GM18873 (cell line): ENCODE results near the gene DNAJC5.
"Not testable (repeated sequence)": the region's sequence is repeated elsewhere in the genome, so short reads cannot be mapped to it uniquely, and the experiment has no call there.

Experiments used
- ATAC-seq: cut with Tn5 transposase; IDR thresholded peaks from one replicate; pipeline ENCODE4 v1.9.1; 2021; ENCODE audit warnings: mild to moderate bottlenecking, moderate library complexity, moderate number of reproducible peaks; ENCODE audit not compliant: unreplicated experiment, low FRiP score

DNAJC5 gene

DNA sequence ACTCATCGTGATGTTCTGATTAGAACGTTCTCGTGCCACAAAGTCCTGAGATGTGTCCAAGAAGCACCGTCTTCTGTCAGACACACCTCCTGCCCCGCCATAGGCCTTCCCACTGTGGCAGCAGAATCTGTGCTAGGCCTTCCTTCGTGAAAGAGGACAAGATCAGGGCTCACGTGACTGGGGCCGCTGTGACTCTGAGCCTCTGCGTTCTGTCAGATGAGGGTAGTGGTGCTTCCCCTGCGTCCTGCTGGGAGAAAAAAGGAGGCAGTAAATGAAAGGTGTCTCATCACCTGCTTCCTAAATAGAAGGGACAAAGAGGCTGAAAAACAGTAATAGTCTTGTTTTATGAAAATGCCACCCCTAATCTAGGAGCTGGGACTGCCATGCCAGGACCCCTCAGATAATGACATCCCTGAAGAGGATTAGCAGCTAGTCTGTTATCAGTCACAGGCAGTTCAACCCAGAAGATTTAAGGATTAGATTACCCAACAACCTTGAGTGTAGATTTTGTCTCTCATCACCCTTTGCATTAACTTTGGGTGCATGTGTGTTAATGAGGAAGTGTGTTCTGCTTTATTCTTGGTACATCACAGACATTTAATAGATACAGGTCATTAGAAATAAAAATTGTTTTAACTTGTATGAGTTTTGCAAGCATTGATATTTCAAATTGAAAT is 4.1 kb downstream of the DNAJC5 start:
- no peak for ATAC-seq

DNA sequence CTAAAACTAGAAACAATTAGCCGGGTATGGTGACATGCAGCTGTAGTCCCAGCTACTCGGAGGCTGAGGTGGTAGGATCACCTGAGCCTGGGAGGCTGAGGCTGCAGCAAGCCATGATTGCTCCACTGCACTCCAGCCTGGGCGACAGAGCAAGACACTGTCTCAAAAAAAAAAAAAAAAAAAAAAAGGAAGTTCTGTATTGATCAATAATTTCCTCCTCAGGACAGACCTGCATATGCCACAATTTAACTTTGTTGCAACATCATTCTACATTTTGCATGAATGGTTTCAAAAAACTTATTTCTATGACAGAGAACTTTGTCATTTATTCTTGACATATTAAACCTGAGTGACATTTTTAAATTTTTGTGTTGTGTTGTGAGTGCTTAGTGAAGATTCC is 5.5 kb downstream of the DNAJC5 start:
- no peak for ATAC-seq

DNA sequence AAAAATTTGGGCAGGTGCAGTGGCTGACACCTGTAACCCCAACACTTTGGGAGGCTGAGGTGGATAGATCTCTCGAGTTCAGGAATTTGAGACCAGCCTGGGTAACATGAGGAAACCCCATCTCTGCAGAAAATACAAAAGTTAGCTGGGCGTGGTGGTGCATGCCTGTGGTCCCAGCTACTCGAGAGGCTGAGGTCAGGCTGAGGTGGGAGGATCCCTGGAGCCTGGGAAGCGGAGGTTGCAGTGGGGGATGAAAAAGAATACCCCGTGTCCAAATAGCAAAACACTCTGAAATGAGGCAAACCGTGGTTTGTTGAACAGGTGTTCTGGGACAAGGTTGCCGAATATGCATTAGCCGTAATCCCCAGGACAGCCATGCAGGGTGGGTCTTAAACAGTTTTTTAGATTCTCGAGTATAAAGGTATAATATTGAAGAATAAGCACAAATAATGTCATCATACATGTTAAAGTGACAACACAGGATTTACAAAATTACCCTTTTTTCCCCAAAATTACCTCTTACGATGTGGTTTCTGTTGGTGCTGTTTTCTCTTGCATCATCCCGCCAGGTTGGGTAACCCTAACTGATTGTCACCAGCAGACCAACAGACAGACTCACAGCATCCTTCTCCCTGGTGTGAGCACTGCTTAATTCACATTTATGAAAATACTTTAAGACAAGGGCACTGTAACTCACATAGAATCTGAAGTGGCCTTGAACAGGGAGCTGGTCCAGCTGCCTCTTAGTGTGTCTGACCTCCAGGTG is 9.1 kb downstream of the DNAJC5 start:
- ATAC-seq, result no peak

DNA sequence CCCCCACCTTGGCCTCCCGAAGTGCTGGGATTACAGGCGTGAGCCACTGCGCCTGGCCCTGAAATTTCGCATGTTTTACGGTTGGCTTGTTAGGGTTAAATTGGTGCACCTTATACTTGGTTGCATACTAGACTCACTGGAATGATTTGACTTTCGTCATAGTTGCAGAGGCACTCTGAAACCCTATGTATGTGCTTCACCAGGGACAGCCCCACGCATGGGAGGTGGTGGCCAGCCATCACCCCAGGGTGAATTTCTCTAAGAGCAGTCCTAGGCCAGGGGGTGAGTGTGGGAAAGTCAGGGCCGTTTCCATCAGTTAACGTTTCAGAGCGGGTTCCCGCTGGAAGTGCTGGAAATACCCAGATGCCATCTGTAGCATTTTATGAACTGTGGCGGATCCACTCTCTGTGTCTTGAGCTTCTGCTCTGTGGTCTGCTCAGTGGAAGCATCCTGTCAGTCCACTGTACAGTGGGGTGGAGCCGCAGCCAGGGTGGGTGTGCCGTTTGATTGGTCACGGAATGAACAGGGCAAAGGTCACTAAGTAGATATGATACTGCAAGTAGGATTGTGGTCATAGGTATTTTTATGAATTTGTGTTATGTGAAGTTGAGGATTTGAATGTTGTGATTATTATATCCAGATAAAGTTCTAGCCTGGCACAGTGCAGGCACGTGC is 13.2 kb downstream of the DNAJC5 start:
- no peak for ATAC-seq

DNA sequence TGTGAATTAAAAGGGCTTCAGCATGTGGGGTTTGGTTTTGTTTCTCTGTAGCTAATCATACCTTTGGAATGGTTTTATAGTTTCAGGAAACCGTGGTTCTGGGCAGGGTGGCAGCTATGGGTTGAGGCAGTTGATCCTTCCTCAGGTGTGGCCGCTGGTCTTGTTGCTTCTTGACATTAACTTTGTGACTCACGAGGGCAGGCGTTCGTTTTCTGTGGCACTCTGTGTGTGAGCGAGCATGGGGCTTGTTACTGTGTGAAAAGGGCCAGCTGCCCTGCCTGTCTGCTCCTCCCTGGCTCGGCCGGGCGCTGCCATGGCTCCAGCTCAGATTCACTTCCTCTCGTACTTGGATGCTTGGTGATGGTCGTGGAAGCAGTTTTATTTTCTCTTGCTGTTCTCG is 16.2 kb downstream of the DNAJC5 start:
- no peak for ATAC-seq

DNA sequence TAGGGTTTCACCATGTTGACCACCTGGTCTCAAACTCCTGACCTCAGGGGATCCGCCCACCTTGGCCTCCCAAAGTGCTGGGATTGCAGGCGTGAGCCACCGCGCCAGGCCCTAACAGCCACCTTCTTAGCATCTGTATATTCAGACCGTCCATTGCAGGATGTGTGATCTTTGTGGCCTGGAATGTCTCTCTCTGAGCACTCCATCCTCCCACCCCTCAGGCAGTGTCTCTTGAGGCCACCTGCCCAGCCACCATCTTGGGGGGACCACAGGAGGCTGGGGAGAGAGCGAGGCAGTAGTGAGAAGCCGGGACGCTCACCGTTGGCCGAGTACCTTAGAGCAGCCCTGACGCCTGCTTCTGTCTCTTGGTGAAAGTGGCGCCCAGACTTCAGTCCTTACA is 18.8 kb downstream of the DNAJC5 start:
- ATAC-seq, result no peak

DNA sequence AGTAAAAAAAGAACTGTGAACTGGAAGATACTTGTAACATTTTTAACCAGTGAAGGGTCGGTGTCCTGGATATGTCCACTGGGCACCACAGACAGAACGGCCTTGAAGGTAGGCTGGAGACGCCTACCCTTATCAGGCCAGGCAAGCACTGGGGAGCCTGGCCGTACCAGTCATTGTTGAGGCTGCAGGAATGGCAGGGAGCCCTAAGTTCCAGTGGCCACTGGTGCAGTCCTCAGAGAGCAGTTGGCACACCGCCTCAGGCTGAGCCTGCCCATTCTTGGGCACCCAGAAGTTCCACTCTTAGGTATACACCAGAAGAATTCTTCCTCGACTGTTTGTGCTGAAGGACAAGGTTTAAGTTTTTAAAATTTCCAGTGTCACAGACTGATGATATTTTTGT is 20.5 kb downstream of the DNAJC5 start:
- no peak for ATAC-seq

DNA sequence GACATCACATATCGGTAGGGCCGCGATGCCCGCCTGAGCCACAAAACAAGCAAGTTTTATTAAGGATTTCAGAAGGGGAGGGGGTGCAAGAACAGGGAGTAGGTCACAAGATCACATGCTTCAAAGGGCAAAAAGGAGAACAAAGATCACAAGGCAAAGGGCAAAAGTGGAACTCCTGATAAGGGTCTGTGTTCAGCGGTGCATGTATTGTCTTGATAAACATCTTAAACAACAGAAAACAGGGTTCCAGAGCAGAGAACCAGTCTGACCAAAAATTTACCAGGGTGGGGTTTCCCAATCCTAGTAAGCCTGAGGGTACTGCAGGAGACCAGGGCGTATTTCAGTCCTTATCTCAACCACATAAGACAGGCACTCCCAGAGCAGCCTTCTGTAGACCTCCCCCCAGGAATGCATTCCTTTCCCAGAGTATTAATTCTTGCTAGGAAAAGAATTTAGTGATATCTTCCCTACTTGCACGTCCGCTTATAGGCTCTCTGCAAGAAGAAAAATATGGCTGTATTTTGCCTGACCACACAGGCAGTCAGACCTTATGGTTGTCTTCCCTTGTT is 21.5 kb downstream of the DNAJC5 start:
- not testable (repeated sequence) for ATAC-seq

DNA sequence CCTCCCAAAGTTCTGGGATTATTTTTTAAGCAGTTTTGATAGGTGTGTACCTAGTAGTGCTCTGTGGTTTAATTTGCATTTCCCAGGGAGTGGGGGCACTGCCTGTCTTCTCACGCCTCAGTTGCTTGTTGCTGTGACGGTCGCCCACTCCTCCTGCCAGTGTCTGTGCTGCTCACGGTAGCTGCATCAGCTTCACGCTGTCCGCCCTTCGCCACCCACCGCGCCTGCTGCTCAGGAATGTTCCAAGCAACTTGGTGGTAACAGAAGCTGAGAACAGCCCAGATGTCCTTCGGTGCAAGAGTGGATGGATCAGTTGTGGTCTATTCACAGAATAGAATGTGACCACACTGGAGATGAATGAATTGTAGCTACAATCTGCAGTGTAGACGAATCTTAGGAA is 22.9 kb downstream of the DNAJC5 start:
- no peak for ATAC-seq

DNA sequence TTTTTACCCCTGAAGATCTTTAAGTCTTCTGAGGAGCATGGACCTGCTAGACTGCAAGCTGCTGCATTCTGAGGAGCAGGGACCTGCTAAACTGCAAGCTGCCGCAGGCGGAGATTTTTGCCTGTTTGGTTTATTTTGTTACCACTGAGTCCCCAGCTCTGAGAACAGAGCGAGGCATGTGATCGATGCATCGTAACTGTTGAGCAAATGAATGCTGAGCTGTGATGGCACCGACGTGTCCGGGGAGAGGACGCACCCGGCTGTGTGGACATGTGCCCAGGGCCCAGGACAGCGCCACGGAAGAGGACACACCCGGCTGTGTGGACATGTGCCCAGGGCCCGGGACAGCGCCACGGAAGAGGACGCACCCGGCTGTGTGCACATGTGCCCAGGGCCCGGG is 24.2 kb downstream of the DNAJC5 start:
- ATAC-seq, result no peak

DNA sequence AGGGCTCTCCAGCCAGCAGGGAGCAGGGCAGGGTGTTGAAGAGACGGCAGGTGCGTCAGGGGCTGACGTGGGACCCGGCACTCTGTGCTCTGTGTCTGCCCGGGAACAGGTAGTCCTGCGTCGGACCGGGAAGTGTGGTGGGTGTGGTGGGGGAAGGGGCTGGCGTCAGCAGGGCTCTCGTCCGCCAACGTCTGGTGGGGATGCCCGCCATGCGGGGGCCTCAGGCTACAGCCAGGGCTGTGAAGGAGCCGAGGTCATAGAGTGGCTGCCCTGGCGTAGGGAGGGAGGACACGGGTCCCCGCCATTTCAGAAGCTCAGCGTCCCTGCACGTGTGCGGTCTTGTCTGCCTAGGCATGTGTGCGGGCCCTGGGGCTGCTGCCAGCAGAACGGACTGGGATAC is 25.3 kb downstream of the DNAJC5 start:
- ATAC-seq, result no peak

DNA sequence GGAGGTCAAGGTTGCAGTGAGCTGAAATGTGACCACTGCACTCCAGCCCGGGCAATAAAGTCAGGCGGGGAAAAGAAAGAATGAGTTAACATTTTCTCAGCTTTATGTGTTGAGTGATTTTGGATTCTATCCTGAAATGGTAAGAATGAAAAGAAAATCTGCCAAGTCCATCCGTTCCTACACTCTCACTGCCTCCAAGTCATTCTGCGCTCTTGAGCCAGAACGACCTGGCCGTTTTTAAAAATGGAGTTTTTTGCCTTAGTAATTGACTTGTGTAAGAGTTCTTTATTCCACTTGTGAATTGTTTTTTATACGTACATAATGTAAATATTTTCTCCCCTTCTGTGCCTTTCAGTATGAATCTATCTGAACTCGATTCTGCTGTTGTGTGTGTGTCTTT is 28.7 kb downstream of the DNAJC5 start:
- no peak for ATAC-seq

DNA sequence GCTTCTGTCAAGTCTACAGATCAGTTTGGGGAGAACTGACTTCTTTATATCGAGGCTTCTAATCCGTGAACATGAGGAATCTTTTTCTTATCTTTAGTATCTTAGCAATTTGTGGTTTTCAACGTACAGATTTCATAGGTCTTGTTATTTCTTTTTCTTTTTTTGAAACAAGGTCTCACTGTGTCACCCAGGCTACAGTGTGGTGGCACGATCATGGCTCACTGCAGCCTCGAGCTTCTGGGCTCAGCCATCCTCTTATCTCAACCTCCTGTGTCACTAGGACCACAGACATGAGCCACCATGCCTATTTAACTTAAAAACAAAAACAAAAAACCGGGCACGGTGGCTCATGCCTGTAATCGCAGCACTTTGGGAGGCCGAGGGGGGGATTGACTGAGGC is 29.3 kb downstream of the DNAJC5 start:
- ATAC-seq, result no peak

DNA sequence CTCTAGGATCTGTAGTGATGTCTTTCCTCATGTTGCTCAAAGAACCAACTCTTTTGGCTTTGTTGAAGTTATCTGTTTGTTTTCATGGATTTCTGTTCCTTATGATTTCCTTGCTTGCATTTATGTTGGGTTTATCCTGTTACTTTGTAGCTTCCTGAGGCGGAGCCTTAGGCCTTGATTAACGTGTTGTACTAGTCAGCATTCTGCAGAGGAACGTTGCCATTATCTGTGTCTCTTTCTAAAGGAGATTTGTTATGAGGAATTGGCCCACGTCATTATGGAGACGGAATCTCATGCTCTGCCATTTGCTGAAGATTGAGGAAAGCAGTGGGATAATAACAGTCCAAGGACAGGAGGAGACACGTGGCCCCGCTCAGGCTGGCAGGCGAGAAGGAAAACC is 31.4 kb downstream of the DNAJC5 start:
- no peak for ATAC-seq

DNA sequence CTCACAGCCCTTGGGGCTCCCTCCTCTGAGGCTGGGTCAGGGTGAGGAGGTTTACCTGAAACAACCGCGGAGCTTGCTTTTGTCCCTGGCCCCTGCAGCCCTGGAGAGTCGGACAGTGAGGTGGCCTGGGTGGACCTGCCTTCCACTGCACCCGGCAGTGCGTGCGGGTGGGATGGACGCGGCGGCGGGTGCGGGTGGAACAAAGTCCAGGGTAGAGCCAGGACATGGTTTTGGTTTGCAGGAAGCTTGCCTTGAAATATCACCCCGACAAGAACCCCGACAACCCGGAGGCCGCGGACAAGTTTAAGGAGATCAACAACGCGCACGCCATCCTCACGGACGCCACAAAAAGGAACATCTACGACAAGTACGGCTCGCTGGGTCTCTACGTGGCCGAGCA is 34.1 kb downstream of the DNAJC5 start:
- no peak for ATAC-seq

DNA sequence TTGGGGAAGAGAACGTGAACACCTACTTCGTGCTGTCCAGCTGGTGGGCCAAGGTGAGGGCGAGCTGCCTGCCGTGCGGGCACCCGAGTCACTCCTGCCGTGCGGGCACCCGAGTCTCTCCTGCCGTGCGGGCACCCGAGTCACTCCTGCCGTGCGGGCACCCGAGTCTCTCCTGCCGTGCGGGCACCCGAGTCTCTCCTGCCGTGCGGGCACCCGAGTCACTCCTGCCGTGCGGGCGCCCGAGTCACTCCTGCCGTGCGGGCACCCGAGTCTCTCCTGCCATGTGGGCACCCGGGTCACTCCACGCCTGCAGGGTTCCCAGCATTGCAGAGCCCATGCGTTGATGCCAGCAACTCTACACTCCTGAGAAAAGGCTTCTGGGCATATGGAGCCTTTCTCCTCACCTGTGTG is 34.6 kb downstream of the DNAJC5 start:
- not testable (repeated sequence) for ATAC-seq

DNA sequence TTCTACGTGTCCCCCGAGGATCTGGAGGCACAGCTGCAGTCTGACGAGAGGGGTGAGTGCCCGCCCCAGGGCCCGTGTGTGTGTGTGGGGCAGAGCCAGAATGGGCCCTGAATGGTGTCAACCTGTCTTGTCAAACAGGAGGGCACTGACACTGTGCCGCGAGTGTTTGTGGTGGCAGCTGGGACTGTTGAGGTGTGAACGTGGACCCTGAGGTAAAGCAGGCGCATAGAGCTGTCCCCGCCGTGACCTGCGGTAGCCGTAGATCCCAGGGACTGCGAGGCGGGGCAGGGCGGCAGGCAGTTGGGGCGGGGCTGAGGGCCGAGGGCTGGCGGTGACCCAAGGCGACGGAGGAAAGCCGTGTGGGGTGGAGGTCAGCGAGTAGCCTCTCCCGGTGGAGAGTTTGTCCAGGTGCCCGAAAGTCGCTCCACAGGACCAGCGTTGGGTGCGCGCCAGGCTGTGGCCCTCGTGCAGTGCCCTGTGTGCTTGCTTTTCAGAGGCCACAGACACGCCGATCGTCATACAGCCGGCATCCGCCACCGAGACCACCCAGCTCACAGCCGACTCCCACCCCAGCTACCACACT is 36.1 kb downstream of the DNAJC5 start:
- ATAC-seq, result no peak

DNA sequence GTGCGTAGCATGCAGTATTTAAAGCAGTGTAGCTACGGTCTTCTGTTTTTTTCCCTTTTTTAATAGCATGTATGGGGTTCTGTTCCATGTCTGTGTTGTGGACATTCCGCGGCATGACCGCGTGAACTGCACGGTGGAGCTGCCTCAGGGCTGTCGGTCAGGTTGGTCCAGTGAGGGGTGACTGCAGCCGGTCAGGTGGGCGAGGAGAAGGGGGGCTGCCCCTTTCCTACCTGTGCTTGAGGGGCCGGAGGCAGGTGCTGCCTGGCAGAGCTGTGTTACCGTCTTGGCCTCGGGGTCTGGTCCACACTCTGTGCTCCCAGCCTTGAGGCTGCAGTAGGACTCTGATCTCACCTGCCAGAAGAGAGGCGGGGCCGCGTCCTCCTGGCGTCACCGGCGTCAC is 36.8 kb downstream of the DNAJC5 start:
- no peak for ATAC-seq

DNA sequence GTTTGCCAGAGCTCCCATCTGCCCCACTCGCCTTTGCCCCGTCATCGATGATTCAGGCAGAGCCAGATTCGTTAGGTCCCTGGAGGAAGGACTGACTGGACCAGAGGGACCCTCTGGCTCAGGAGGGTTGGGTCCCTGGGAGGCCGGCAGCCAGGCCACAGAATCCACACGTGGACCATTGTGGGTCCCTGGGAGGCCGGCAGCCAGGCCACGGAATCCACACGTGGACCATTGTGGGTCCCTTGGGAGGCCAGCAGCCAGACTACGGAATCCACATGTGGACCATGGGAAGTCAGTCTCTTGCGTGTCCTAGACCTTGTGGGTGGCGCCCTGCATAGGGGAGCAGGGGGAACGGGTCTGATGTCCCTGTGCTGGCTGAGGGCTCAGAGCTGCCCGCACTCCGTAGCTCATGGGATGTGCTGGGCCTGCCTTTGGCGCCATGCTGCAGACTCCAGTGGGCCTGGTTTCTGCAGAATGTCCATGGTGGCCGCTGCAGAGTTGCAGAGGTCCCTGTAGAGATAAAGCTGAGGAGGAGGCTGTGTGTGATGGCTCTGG is 37.8 kb downstream of the DNAJC5 start:
- ATAC-seq, result no peak

DNA sequence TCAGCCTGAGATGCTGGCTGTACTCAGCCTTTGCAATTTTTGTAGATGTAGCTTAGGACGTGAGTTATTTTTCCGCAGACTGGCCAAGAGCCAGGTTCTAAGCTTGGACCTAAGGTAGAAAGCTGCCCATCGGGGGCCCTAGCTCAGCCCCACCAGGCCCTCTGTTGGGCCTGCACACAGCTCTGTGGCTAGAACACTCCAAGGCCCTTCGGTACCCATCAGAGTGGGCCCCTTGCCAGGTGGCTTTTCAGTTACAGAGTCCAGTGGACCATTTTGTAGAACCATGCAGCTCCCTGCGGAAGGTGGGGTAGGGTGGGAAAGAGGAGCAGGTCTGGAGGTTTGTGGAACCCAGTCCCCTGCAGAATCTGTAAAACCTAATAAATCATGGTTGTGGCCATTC is 38.7 kb downstream of the DNAJC5 start:
- no peak for ATAC-seq
